Measurements from ENCODE around the gene PON3. TPM values are rescaled to one million over a fixed set of nuclear protein-coding genes. Genes with fewer than 3 reads are reported as not detected.

Gene PON3
- total and polyA plus RNA-seq, 2 of the 13 experiments (the other 11 are each of a cell fraction or from before 2014, with no cell fraction given), result 23.6 to 37.8 TPM

DNA sequence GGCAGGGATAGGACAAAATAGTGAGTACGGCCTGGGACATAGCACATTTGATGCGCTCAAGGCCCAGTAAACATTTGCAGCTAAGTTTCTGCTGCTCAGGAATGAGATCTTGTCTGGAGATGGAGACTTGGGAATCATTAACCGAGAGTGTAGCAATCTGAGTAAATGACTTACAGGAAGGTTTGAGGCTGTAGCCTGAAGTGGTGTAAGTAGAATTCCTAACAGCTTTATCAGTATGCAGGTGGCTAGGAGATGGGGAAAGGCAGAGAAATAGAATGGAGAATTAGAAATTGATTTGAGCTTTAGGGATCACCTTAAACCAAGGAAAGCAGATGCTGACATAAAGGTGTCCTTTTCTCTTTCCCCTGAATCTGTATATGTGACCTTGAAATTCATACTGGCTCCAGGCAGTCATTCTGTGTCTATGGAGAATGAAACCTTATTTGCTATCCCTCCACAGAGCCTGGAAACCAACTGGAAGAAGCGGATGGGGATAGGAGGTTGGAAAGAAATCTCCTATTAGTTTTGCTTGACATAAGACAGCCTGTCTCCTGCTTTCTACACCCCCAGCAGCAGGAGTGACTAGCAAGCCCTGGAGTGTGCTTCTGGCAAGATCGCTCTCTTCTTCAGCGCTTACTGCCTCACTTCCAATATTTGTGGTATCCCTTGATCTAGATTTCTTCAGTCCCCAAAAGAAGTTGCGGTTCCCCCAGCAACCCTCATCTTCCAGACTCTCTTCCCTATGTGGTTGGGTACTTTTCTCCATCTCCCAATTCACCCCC, 45.1 kb upstream of the PON3 start (continued):
- TF ChIP-seq, protein P1, sequence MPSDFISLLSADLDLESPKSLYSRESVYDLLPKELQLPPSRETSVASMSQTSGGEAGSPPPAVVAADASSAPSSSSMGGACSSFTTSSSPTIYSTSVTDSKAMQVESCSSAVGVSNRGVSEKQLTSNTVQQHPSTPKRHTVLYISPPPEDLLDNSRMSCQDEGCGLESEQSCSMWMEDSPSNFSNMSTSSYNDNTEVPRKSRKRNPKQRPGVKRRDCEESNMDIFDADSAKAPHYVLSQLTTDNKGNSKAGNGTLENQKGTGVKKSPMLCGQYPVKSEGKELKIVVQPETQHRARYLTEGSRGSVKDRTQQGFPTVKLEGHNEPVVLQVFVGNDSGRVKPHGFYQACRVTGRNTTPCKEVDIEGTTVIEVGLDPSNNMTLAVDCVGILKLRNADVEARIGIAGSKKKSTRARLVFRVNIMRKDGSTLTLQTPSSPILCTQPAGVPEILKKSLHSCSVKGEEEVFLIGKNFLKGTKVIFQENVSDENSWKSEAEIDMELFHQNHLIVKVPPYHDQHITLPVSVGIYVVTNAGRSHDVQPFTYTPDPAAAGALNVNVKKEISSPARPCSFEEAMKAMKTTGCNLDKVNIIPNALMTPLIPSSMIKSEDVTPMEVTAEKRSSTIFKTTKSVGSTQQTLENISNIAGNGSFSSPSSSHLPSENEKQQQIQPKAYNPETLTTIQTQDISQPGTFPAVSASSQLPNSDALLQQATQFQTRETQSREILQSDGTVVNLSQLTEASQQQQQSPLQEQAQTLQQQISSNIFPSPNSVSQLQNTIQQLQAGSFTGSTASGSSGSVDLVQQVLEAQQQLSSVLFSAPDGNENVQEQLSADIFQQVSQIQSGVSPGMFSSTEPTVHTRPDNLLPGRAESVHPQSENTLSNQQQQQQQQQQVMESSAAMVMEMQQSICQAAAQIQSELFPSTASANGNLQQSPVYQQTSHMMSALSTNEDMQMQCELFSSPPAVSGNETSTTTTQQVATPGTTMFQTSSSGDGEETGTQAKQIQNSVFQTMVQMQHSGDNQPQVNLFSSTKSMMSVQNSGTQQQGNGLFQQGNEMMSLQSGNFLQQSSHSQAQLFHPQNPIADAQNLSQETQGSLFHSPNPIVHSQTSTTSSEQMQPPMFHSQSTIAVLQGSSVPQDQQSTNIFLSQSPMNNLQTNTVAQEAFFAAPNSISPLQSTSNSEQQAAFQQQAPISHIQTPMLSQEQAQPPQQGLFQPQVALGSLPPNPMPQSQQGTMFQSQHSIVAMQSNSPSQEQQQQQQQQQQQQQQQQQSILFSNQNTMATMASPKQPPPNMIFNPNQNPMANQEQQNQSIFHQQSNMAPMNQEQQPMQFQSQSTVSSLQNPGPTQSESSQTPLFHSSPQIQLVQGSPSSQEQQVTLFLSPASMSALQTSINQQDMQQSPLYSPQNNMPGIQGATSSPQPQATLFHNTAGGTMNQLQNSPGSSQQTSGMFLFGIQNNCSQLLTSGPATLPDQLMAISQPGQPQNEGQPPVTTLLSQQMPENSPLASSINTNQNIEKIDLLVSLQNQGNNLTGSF (CRISPR knock-in tag; IDR thresholded peaks at IDR 0.05), result no peak
- TF ChIP-seq TARDBP (CRISPR knock-in tag; IDR thresholded peaks at IDR 0.05) (no peak), ZNF709 (CRISPR knock-in tag; IDR thresholded peaks at IDR 0.05) (no peak), ZNF773 (CRISPR knock-in tag; IDR thresholded peaks at IDR 0.05; ENCODE audit: borderline replicate concordance) (no peak), ZSCAN21 (CRISPR knock-in tag; IDR thresholded peaks at IDR 0.05; ENCODE audit: borderline replicate concordance) (no peak), ZNF44 (CRISPR knock-in tag; IDR thresholded peaks at IDR 0.05) (no peak), TSC22D2 (CRISPR knock-in tag; IDR thresholded peaks at IDR 0.05; ENCODE audit: borderline replicate concordance) (0 out of 2 replicates have a peak, but pooled peaks have one; percentile 26), MXI1 (IDR thresholded peaks at IDR 0.05; ENCODE audit: borderline replicate concordance, low read depth, low read length) (no peak), KDM3A (CRISPR knock-in tag; IDR thresholded peaks at IDR 0.05; ENCODE audit: low read depth) (no peak), ZNF136 (CRISPR knock-in tag; IDR thresholded peaks at IDR 0.05; ENCODE audit: low read depth) (no peak), FOSL1 (CRISPR knock-in tag; IDR thresholded peaks at IDR 0.05; ENCODE audit: borderline replicate concordance) (no peak), ZNF34 (CRISPR knock-in tag; IDR thresholded peaks at IDR 0.05; ENCODE audit: borderline replicate concordance) (no peak), ZNF30 (CRISPR knock-in tag; IDR thresholded peaks at IDR 0.05) (no peak), ZNF7 (CRISPR knock-in tag; IDR thresholded peaks at IDR 0.05) (no peak), HHEX (CRISPR knock-in tag; IDR thresholded peaks at IDR 0.05) (no peak), ZFP41 (CRISPR knock-in tag; IDR thresholded peaks at IDR 0.05; ENCODE audit: borderline replicate concordance) (no peak), ZNF331 (CRISPR knock-in tag; IDR thresholded peaks at IDR 0.05) (peak; percentile 89), HDAC6 (IDR thresholded peaks at IDR 0.05; ENCODE audit: low read depth, low read length) (no peak), ZNF572 (CRISPR knock-in tag; IDR thresholded peaks at IDR 0.05) (no peak), ZNF644 (CRISPR knock-in tag; IDR thresholded peaks at IDR 0.05; ENCODE audit: low read depth) (peak; percentile 21; the same call in 1 of the 2 replicates), JARID2 (CRISPR knock-in tag; IDR thresholded peaks at IDR 0.05; ENCODE audit: insufficient replicate concordance) (peak; percentile 44), ZNF564 (CRISPR knock-in tag; IDR thresholded peaks at IDR 0.05) (no peak), FOSL2 (CRISPR knock-in tag; IDR thresholded peaks at IDR 0.05) (peak; percentile 84)
- TF ChIP-seq, protein P2, sequence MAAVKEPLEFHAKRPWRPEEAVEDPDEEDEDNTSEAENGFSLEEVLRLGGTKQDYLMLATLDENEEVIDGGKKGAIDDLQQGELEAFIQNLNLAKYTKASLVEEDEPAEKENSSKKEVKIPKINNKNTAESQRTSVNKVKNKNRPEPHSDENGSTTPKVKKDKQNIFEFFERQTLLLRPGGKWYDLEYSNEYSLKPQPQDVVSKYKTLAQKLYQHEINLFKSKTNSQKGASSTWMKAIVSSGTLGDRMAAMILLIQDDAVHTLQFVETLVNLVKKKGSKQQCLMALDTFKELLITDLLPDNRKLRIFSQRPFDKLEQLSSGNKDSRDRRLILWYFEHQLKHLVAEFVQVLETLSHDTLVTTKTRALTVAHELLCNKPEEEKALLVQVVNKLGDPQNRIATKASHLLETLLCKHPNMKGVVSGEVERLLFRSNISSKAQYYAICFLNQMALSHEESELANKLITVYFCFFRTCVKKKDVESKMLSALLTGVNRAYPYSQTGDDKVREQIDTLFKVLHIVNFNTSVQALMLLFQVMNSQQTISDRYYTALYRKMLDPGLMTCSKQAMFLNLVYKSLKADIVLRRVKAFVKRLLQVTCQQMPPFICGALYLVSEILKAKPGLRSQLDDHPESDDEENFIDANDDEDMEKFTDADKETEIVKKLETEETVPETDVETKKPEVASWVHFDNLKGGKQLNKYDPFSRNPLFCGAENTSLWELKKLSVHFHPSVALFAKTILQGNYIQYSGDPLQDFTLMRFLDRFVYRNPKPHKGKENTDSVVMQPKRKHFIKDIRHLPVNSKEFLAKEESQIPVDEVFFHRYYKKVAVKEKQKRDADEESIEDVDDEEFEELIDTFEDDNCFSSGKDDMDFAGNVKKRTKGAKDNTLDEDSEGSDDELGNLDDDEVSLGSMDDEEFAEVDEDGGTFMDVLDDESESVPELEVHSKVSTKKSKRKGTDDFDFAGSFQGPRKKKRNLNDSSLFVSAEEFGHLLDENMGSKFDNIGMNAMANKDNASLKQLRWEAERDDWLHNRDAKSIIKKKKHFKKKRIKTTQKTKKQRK (IDR thresholded peaks at IDR 0.05; ENCODE audit: low read length), result no peak

Data from HepG2 (cell line).